Measurements from ENCODE around the gene SLC25A11.
"Not testable (repeated sequence)": the region's sequence is repeated elsewhere in the genome, so short reads cannot be mapped to it uniquely, and the experiment has no call there.

SLC25A11 gene

GRCh38 chr17:4944554-4945175 lies 4.8 kb upstream of the SLC25A11 start:
- DNase-seq: no peak

- peak; percentile 84 for DNase-seq
Observed at GRCh38 chr17:4944163-4944553, 4.3 kb upstream of the SLC25A11 start.

GRCh38 chr17:4942760-4943508 lies 3.1 kb upstream of the SLC25A11 start:
- no peak for DNase-seq

- DNase-seq: peak; percentile 55
Observed at GRCh38 chr17:4941319-4941610, 1.4 kb upstream of the SLC25A11 start.

GRCh38 chr17:4940555-4941318 lies 891 bp upstream of the SLC25A11 start:
- no peak for DNase-seq

- DNase-seq: no peak
Observed at GRCh38 chr17:4939546-4939795, 375 bp downstream of the SLC25A11 start.

- DNase-seq: peak; percentile 69
Observed at GRCh38 chr17:4938688-4939545, 929 bp downstream of the SLC25A11 start.

GRCh38 chr17:4938069-4938491 lies 1.8 kb downstream of the SLC25A11 start:
- DNase-seq: no peak

GRCh38 chr17:4937553-4937952 lies 2.3 kb downstream of the SLC25A11 start:
- no peak for DNase-seq

- no peak for DNase-seq
Observed at GRCh38 chr17:4936436-4936835, 3.4 kb downstream of the SLC25A11 start.

GRCh38 chr17:4935650-4936049 lies 4.2 kb downstream of the SLC25A11 start:
- DNase-seq: no peak

- DNase-seq: peak; percentile 92
Observed at GRCh38 chr17:4934173-4934979, 5.5 kb downstream of the SLC25A11 start.

GRCh38 chr17:4933646-4934045 lies 6.2 kb downstream of the SLC25A11 start:
- no peak for DNase-seq

GRCh38 chr17:4932756-4933155 lies 7.1 kb downstream of the SLC25A11 start:
- no peak for DNase-seq

- DNase-seq: peak; percentile 40
Observed at GRCh38 chr17:4931963-4932362, 7.9 kb downstream of the SLC25A11 start, which contains the start of gene GP1BA. Gene GP1BA, plus strand, starts transcription at chr17:4932277. Its CDS starts 328 bp downstream, at chr17:4932605.

GRCh38 chr17:4928881-4929280 lies 11.0 kb downstream of the SLC25A11 start:
- no peak for DNase-seq

- DNase-seq: not testable (repeated sequence)
Observed at GRCh38 chr17:4926577-4927335, 13.1 kb downstream of the SLC25A11 start.

- no peak for DNase-seq
Observed at GRCh38 chr17:4921320-4921719, 18.5 kb downstream of the SLC25A11 start.

- peak; percentile 29 for DNase-seq
Observed at GRCh38 chr17:4920351-4921048, 19.3 kb downstream of the SLC25A11 start.

- peak; percentile 25 for DNase-seq
Observed at GRCh38 chr17:4919511-4920047, 20.3 kb downstream of the SLC25A11 start.

GRCh38 chr17:4914551-4914950 lies 25.3 kb downstream of the SLC25A11 start:
- DNase-seq: not testable (repeated sequence)

Measured in OCI-M1 (cell line).